ENCODE measurements around the gene OBSCN. TPM values are rescaled to one million over a fixed set of nuclear protein-coding genes. Genes with fewer than 3 reads are reported as not detected.

The OBSCN gene
- total and polyA plus RNA-seq, 2 donors (not counting 1 experiment from before 2014, with no cell fraction given): 10.0 to 63.9 TPM

GRCh38 chr1:228420968-228421826, 213.4 kb downstream of the OBSCN start:
- Mint-ChIP-seq H3K4me3 (no peak overlapping the region), H3K27me3 (peaks cover 61% of the 10 kb centered on the region), H3K9me3 (ENCODE audit: insufficient read depth) (no peaks in the 10 kb centered on the region), H3K27ac (no peak overlapping the region), H3K4me1 (peaks cover 8% of the 10 kb centered on the region)
- Histone ChIP-seq H3K9ac (ENCODE audit: low read length) (no peak overlapping the region), H3K4me3 (ENCODE audit: control extremely low read depth in 1 of 5, extremely low read depth in 1 of 5, insufficient read depth in 1 of 5, low read depth in 2 of 5, low read length in 4 of 5) (no peak overlapping the region), H3K36me3 (replicated peaks in 1 of 2; ENCODE audit: control extremely low read depth in 1 of 2, control insufficient read depth in 1 of 2, extremely low read depth in 1 of 2, insufficient read depth in 2 of 2, low read length in 1 of 2) (no peaks in the 10 kb centered on the region), H4K20me1 (ENCODE audit: control insufficient read depth, insufficient read depth, low read length, poor library complexity, severe bottlenecking) (no peaks in the 10 kb centered on the region), H2AFZ (ENCODE audit: insufficient read depth, low read depth, low read length, poor library complexity, severe bottlenecking) (no peak overlapping the region), H3K4me1 (ENCODE audit: control insufficient read depth in 2 of 2, insufficient read depth in 2 of 2, low read length in 2 of 2) (peaks cover 11 to 14% of the 10 kb centered on the region in 2 donors), H3K9me3 (ENCODE audit: control extremely low read depth in 1 of 3, control insufficient read depth in 2 of 3, insufficient read depth in 1 of 3, low read length in 2 of 3) (peaks cover 0 to 17% (median 0%) of the 10 kb centered on the region in 3 donors), H3K4me2 (replicated peaks; ENCODE audit: low read depth, low read length, poor library complexity, severe bottlenecking) (no peak overlapping the region), H3K27ac (ENCODE audit: low read length in 2 of 2) (no peak overlapping the region), H3K79me2 (ENCODE audit: control insufficient read depth, insufficient read depth, low read length) (no peaks in the 10 kb centered on the region), H3K27me3 (replicated peaks in 1 of 4; ENCODE audit: control extremely low read depth in 1 of 4, control insufficient read depth in 3 of 4, insufficient read depth in 4 of 4, low read length in 3 of 4) (peaks cover 0 to 36% (median 17%) of the 10 kb centered on the region in 4 experiments)
- no peak for TF ChIP-seq EZH2 (IDR thresholded peaks at IDR 0.05; ENCODE audit: borderline replicate concordance, insufficient read depth, low read depth, low read length, poor library complexity, severe bottlenecking)
- TF ChIP-seq CTCF (IDR thresholded peaks at IDR 0.05): no peak
- CTCF ChIA-PET: interaction anchor here (0.8 kb wide), 1 partner anchor 37 kb away, joined by 4 read pairs; no protein-coding TSS in a partner anchor
- 89% methylated on average over 5 of the region's 7 CpGs for WGBS (ENCODE audit: insufficient coverage)
- POLR2A ChIA-PET: no interaction called here
- intact Hi-C loops (cut with micrococcal nuclease): no loop called here
- ATAC-seq (ENCODE audit: low read depth) (no peak), DNase-seq (no peak)
